GM19099 (cell line): Measurements from ENCODE around the gene ACTR5.

Experiments
- POLR2A ChIP-seq: IDR thresholded peaks from 3 replicates; pipeline ENCODE4 v1.6.1; 2011; ENCODE audit warnings: low read depth; ENCODE audit not compliant: insufficient read length; ENCODE audit errors: extremely low read depth

The ACTR5 gene

DNA sequence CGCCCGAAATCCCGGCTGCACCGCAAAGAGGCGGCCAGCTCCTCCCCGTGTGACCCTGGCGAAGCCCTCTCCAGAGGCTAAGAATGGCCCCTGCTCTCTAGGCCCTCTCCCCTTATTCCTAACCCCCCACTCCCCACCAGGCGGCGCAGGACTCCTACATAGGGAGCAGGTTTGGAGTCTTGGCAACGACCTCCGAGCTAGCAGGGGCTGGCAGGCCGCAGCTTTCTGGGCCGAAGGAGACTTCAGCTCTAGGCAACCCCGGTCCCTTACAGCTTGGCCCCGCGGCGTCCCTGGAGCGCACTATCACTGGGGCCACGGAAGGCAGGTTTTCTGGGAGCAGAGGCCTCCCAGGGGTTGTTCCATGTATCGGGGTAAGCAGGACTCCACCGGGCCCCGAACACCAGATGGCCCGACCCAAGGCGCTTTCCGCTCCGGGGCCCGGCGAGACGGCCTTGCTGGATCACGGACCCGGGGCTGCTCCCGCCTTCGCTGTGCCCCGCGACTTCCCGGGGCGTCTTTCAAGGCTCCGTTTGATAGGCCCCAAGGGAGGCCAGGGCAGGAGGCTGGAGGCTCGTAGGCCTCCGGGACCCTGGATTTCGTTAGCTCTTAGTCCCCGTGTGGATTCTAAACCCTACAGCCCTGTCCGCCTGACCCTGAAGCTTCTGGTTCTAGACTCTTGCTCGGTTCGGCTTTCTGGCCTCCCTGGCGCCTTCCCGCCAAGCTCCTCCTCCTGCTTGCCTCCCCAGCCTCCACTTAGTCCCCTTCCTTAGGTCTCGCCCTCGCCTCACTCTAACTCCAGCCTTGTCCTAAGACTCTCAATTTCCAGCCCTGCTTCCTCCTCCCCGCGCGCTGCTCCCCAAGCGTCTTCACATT is 22.1 kb upstream of the ACTR5 start:
- TF ChIP-seq POLR2A = no peak

DNA sequence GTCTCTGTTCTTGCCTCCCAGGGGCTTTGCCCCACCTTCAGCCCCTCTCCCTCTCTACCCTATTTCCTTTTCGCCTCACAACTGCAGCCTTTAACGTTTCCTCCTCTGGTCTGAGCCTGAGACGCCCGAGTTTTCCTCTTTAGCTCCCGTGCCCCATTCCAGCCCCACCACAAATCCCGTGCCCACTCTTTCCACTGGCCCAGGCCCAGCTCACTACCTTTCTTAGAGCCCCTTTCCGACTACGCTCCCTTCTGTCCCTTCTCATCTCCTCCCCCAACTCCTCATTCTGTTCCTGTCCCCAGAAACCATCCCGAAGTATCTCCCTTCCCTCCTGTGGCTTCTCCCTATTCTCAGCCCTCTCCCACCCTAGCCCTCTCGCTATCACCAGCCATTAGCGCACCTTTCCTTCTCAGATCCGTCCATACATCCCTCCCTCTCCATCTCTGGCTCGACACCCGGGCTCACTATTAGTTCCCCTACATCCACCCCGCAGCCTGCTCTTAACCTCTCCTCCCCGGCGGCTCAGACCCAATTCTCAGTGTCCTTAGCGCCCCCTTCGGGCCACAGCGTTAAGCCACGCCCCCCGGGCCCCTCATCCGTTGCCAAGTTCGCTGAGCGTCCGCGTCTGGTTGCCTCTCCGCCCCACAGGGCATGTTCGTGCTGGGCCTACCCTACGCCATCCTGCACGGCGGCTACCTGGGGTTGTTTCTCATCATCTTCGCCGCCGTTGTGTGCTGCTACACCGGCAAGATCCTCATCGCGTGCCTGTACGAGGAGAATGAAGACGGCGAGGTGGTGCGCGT is 21.3 kb upstream of the ACTR5 start:
- TF ChIP-seq POLR2A = no peak

DNA sequence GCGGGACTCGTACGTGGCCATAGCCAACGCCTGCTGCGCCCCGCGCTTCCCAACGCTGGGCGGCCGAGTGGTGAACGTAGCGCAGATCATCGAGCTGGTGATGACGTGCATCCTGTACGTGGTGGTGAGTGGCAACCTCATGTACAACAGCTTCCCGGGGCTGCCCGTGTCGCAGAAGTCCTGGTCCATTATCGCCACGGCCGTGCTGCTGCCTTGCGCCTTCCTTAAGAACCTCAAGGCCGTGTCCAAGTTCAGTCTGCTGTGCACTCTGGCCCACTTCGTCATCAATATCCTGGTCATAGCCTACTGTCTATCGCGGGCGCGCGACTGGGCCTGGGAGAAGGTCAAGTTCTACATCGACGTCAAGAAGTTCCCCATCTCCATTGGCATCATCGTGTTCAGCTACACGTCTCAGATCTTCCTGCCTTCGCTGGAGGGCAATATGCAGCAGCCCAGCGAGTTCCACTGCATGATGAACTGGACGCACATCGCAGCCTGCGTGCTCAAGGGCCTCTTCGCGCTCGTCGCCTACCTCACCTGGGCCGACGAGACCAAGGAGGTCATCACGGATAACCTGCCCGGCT is 20.6 kb upstream of the ACTR5 start:
- TF ChIP-seq POLR2A = no peak

DNA sequence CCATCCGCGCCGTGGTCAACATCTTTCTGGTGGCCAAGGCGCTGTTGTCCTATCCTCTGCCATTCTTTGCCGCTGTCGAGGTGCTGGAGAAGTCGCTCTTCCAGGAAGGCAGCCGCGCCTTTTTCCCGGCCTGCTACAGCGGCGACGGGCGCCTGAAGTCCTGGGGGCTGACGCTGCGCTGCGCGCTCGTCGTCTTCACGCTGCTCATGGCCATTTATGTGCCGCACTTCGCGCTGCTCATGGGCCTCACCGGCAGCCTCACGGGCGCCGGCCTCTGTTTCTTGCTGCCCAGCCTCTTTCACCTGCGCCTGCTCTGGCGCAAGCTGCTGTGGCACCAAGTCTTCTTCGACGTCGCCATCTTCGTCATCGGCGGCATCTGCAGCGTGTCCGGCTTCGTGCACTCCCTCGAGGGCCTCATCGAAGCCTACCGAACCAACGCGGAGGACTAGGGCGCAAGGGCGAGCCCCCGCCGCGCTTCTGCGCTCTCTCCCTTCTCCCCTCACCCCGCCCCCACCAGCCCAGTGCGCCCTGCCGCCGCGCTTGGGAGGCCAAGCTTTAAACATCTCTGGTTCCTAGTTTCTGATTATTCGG is 20.0 kb upstream of the ACTR5 start:
- no peak for TF ChIP-seq POLR2A

DNA sequence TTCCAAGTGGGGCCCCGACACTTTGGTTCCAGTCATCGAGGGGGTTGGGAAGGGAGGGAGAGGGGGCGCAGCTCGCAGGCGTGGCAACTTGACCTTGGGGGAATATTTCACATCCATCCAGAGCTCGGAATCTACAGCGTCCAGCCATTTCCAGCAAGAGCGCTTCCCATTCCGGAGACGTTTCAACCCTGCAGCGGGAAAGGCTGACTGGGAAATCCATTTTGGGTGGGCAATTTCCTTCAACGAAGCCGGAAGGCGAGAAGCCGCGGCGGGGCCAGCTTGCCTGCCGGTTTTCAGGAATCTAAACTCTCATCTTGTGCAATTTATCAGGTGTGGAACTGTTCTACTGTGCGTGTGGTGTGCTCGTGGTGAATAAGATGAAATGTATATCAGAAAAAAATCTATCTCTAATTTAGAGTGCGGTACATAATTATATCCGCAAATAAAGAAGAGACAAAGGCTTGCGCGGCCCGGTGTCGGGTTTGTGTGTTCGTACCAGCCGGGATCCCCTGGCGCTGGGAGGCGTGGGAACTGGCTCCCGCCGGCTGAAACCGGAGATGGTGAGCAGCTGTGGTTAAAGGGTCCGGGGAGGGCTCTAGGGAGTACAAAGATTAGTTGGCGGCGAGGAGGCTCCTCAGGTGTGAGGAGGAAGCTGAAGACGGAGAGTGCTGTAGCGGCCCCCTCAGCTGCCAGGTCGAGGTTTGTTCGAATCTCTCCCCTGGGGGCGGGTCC is 19.2 kb upstream of the ACTR5 start:
- TF ChIP-seq POLR2A = no peak

DNA sequence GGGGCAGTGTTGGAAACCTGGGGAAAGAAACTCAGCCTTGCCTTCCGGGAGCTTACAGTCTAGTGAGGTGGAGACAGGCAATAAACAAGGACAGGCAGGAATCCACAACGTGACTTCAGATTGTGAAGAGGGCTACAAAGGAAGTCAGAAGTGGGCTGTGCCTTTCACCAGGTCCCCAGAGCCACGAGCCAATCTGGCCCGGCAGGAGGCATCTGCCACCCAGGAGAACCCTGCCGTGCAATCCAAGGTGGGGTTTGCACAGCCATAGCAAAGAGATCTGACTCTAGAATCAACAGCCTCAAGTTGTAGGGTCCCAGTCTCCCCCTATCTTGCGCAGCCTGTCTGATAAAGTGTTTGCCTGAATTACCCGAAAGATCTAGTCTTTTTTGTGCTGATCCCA is 18.5 kb upstream of the ACTR5 start:
- no peak for TF ChIP-seq POLR2A

DNA sequence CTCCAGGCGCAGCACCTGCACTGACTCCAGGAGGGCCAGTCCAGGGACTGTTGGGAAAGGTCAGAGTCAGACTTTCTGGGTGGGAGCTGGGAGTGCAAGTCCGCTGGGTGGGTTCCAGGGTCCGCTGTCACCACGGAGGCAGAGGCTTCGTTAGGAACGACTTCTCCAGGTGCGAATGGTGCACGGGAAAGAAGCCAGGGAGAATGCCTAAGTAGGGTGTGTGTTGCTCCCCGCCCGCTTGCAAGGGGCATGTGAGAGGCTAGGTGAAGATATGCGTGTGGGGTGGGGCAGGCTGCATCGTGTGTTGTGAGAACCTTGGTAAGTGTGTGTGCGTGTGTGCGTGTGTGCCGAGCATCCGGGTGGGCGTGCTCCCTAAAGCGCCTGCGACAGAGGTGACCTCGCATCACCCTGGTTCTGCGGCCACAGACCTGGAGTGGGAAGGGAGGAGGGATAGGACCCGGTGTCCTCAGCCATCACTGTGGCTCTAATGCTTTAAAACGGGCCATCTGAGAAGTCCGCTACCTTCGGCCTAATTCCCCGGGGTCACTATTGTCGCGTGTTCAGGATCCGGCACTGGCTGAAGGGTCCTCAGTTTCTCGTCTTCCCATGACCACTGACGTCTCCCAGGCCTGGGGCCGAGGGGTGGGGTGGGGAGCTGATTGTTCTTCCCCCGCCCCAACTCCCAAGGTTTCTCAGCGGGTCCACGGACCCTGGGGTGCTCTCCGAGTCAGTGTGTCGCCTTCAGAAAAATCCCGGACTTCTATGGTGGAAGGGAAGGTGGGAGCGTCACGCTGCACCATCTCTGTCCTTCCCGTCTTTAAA is 17.9 kb upstream of the ACTR5 start:
- no peak for TF ChIP-seq POLR2A

DNA sequence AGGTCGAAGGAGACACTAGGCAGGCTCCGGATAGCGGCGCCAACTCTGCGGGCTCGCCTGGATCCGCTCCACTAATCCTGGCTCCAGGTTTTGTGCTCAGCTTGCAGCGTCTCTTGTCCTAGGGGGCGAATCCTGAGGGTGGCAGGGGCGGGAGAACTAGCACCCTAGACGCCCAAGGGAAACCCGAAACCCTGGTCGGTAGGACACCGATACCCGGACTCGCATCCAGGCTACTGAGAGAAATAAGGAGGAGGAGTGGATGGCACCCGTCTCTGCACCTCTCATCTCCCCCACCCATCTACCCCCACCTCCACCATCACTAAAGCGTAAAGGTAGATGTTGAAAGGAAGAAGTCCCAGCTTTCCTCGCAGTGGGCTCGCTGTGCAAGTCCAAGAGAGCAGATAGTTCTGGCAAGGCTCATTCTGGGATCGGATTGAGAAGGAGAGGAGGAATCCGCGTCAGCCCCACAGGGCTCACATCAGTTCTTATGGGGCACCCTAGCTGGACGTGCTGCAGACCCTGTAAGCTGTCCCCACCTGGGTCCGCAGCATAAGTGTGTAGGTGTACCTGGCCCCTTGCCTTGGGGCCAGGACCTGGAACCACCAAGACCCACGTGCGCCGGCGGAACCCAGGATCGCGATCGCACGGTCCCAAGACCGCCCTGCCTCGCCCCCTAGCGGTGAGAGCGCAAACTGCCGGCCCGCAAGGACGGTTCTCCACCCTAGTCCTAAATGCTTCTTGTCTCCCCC is 17.1 kb upstream of the ACTR5 start:
- no peak for TF ChIP-seq POLR2A

DNA sequence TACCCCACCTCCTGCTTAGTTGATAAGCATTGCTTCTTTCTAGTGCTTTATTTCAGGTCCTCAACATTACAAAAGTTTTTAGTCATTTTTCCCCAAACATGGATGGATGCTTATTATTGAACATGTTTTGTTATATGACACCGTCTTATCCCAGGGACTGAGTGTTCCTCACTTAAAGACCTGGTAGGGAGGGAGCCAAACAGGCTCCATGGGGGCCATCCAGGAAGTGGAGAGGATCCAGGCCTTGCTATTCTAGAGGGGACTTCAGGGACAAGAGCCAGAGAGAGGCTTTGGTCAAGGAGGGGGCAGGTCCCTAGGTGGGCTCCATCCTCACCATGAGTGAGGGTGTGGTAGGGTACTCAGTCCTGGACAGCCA is 16.5 kb upstream of the ACTR5 start:
- TF ChIP-seq POLR2A = no peak

DNA sequence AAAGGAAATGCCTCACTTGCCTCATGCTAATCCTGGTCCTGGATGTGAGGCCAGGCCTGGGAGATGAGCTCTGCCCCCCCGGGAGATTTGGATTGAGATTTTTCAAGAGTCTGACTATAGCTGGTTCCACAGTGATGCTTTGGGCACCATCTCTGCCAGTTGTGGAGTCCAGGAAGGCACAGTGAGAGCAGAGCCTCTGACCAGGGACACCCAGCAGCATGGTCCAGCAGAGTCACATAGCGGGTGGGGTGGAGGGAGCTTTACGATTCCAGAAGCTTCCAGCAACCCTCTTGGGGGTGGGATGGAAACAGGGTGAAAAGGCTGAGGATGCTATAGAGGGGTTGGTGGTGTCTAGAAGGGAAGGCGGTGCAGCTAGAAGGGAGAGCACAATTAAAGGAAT is 15.3 kb upstream of the ACTR5 start:
- no peak for TF ChIP-seq POLR2A

DNA sequence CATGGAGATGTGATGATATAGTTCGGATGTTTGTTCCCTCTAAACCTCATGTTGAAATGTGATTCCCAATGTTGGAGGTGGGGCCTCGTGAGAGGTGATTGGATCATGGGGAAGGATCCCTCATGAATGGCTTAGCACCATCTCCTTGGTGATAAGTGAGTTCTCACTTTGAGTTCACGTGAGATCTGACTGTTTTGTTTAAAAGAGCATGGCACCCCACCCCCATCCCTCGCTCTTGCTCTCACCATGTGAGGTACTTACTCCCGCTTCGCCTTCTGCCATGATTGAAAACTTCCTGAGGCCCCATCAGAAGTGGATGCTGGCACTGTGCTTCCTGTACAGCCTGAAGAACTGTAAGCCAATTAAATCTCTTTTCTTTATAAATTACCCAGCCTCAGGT is 13.1 kb upstream of the ACTR5 start:
- no peak for TF ChIP-seq POLR2A

DNA sequence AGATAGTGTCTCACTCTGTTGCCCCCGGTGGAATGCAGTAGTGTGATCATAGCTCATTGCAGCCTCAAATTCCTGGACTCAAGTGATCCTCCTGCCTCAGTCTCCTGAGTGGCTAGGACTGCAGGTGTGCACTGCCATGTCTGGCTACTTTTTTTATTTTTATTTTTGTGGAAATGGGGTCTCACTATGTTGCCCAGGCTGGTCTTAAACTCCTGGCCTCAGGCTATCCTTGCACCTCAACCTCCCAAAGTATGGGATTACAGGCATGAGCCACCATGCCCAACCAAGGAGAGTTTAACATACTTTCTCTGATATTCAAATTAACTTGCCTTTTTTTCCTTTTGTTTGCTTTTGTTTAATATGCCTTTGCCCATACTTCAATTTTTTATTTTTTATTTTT is 10.4 kb upstream of the ACTR5 start:
- no peak for TF ChIP-seq POLR2A

DNA sequence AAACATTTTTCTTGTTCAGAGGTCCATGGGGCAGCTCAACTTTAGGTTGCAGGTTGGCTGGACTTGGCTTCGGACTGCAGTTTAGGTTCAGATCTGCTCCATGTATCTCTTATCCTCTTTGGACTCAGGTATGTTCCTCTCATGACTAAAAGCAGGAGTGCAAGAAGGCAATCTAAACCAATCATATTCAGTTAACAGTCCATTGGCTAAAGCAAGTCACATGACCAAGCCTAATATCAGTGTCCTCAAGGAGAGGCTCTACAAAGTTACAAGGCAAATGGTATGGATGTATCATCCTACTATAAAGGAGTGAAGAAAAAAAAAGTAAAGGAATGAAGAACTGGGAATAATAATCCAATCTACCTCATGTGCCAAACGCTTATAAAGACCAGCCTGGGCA is 2.5 kb upstream of the ACTR5 start:
- no peak for TF ChIP-seq POLR2A
